Left cardiac atrium (tissue), 4 donors: ENCODE results near the gene DISP2. TPM values are rescaled to one million over a fixed set of nuclear protein-coding genes. Genes with fewer than 3 reads are reported as not detected.

Experiments
- ATAC-seq, 2 donors: fragments of 200-7000 bp; cut with Tn5 transposase; one replicate each; pipeline ENCODE4 v1.9.1; 2020; ENCODE audit warnings: mild to moderate bottlenecking in 2 of 2, moderate library complexity in 2 of 2
- DNase-seq: peaks from one replicate; pipeline ENCODE4 v3.0.0-alpha.2; 2020
- intact Hi-C, 2 donors: fragments of 100-400 bp; cut with DNase I; formaldehyde crosslinking; loops; one replicate each; pipeline versions ENCODE4 v1.14.1 to v1.15.1; 2022 to 2023
- long read RNA-seq: library from polyadenylated mRNA; unstranded; transcript quantifications from one replicate; pipeline ENCODE4 v2.0.0, GENCODE V29; 2021
- total RNA-seq, 2 donors: library from RNA; stranded (reverse); fragmentation: NEBNext Ultra II Directional; extraction: Animal tissue kit (Norgen Biotek cat#: 25700); gene quantifications; one replicate each; pipeline ENCODE4 v1.2.1, GENCODE V29; 2021
- donor health status: DM: no; HTN: yes; CAD: no.
- donor health status: DM: no; HTN: yes; CAD: no; lungs with severe emphysema.
- donor health status: DM: yes; HTN: yes; CAD: no.
- donor health status: Dilated cardiomyopathy.

The DISP2 gene
- 1 to 10 TPM in 1 of 2 donors, under 1 TPM in 1; 0.31 to 6.5 TPM for total RNA-seq
- long read RNA-seq, partial matches to known transcripts: 0 of 1 reads
- long read RNA-seq, other reads (novel, unspliced or antisense): 1 of 1 reads

- ATAC-seq (peak; percentile 90 to 93), DNase-seq (peak; percentile 88)
- intact Hi-C loops: no loop called here
Observed at GRCh38 chr15:40357723-40358470, at the start of gene DISP2. DISP2 (plus strand) TSS chr15:40358219; CDS start chr15:40358322, 103 bp downstream.

GRCh38 chr15:40309344-40309862, 48.6 kb upstream of the DISP2 start:
- ATAC-seq (no peak), DNase-seq (peak; percentile 3)
- intact Hi-C loops: no loop called here

- ATAC-seq (peak; percentile 51 to 66), DNase-seq (peak; percentile 62)
- intact Hi-C loops: loop anchor here in 1 of 2 donors (2.0 kb wide), 1 partner anchor 31 kb away; no protein-coding TSS in a partner anchor
Observed at GRCh38 chr15:40310001-40310959, 47.7 kb upstream of the DISP2 start.

GRCh38 chr15:40310993-40311392, 47.0 kb upstream of the DISP2 start:
- ATAC-seq (no peak), DNase-seq (peak; percentile 8)
- intact Hi-C loops: loop anchor here in 1 of 2 donors (2.0 kb wide), 1 partner anchor 32 kb away; no protein-coding TSS in a partner anchor

- ATAC-seq (no peak), DNase-seq (peak; percentile 14)
- intact Hi-C loops: no loop called here
Observed at GRCh38 chr15:40312370-40313158, 45.5 kb upstream of the DISP2 start.

GRCh38 chr15:40313531-40314398, 44.3 kb upstream of the DISP2 start:
- DNase-seq (peak; percentile 62), ATAC-seq (peak; percentile 77 to 78)
- intact Hi-C loops: no loop called here

GRCh38 chr15:40314723-40315276, 43.2 kb upstream of the DISP2 start:
- no peak for ATAC-seq

GRCh38 chr15:40316931-40317330, 41.1 kb upstream of the DISP2 start:
- DNase-seq (no peak), ATAC-seq (no peak)
- intact Hi-C loops: no loop called here

More at GRCh38 chr15:40314723-40315276, 43.2 kb upstream of the DISP2 start:
- intact Hi-C loops: no loop called here
- peak; percentile 3 for DNase-seq

- ATAC-seq: no peak
- intact Hi-C loops: no loop called here
- no peak for DNase-seq
Observed at GRCh38 chr15:40317580-40317979, 40.4 kb upstream of the DISP2 start.

- intact Hi-C loops: loop anchor here in 1 of 2 donors (5.0 kb wide), 1 partner anchor 102 kb away; no protein-coding TSS in a partner anchor
- ATAC-seq (no peak), DNase-seq (no peak)
Observed at GRCh38 chr15:40320409-40320808, 37.6 kb upstream of the DISP2 start.

GRCh38 chr15:40320931-40321371, 37.1 kb upstream of the DISP2 start:
- no peak for DNase-seq
- intact Hi-C loops: loop anchor here in 1 of 2 donors (5.0 kb wide), 1 partner anchor 101 kb away; no protein-coding TSS in a partner anchor
- peak in 1 of 2 donors; percentile 7 for ATAC-seq

- peak; percentile 47 for DNase-seq
- no peak for ATAC-seq
- intact Hi-C loops: loop anchor here in 1 of 2 donors (5.0 kb wide), 1 partner anchor 100 kb away; no protein-coding TSS in a partner anchor
Observed at GRCh38 chr15:40322531-40323238, 35.3 kb upstream of the DISP2 start.

GRCh38 chr15:40323239-40323952, 34.6 kb upstream of the DISP2 start, which contains the start of gene INAFM2:
INAFM2 (plus strand) TSS chr15:40323692; CDS start chr15:40324056, 364 bp downstream.
- DNase-seq (peak; percentile 94), ATAC-seq (peak; percentile 89 to 90)
- intact Hi-C loops: loop anchor here in 1 of 2 donors (5.0 kb wide), 1 partner anchor 99 kb away; no protein-coding TSS in a partner anchor

- peak; percentile 2 to 6 for ATAC-seq
- intact Hi-C loops: loop anchor here in 1 of 2 donors (5.0 kb wide), 1 partner anchor 98 kb away; no protein-coding TSS in a partner anchor
- DNase-seq: peak; percentile 52
Observed at GRCh38 chr15:40323953-40324937, 33.8 kb upstream of the DISP2 start.
